ENCODE measurements around the gene TEX22.

TEX22 gene

DNA sequence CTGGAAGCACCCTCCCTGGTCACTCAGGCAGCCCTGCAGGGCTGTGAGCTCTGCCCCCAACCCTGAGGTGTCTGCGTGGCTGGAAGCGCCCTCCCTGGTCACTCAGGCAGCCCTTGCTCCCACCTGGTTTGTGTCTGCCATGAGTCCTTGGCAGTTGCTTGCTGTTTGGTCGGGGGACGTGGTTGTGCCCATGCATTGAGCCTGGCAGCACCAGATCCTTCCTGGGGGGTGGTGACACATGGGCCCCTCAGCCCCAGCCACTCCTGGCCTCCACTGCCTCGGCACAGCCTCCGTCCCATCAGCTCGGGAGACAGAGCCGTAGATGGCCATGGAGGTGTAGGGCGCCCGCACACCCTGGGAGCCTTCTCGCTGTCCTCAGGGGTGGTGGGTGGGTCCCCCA is 40.8 kb downstream of the TEX22 start:
- in situ Hi-C loops (cut with HindIII; ENCODE audit: low pct_unique_long_range_greater_than_20kb, low sequenced_read_pairs), result no loop called here
- no peak for DNase-seq (ENCODE audit: low read depth in 1 of 2, low spot score in 1 of 2)
- TF ChIP-seq JUND (IDR thresholded peaks at IDR 0.05; ENCODE audit: low read depth), result no peak

DNA sequence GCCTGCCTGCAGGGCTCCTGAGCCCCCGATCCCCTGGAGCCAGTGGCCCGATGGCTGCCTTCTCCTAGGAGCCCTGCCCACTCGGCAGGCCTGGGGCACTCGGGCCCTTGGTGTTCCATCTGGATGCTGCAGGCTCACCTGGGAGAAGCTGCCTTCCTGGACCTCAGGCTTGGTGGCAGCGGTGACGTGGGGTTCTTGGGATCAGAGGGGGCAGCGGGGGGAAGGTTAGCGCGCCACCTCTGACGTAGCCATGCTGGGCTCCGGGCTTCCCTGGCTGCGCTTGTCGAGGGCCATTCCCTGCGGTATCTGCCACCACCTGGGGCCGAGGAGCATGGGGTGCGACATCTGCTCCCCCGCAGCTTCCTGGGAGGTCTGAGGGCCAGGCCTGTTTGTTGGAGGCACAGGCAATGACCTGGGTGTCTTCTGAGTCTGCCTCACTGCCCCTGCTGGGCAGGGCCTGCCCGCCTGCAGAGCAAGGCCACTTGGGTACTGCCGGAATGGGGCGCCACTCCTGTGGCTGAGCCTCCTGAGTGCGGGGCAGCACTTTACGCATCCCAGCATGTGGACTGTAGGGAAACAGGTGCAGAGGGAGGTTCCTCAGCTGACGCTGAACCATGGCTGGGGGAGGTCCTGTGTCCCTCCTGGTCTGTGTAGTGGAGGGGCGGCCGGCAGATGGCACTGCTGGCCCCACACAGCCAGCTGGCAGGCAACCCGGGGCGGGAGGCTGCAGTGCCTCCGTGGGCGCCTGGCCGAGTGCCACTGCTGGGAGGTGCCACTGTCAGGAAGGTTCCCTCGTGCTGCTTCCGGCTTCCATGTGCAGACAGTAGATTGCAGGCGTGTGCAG is 41.6 kb downstream of the TEX22 start:
- peak; percentile 61 to 69 for DNase-seq (ENCODE audit: low read depth in 1 of 2, low spot score in 1 of 2)
- in situ Hi-C loops (cut with HindIII; ENCODE audit: low pct_unique_long_range_greater_than_20kb, low sequenced_read_pairs), result no loop called here
- no peak for TF ChIP-seq JUND (IDR thresholded peaks at IDR 0.05; ENCODE audit: low read depth)

DNA sequence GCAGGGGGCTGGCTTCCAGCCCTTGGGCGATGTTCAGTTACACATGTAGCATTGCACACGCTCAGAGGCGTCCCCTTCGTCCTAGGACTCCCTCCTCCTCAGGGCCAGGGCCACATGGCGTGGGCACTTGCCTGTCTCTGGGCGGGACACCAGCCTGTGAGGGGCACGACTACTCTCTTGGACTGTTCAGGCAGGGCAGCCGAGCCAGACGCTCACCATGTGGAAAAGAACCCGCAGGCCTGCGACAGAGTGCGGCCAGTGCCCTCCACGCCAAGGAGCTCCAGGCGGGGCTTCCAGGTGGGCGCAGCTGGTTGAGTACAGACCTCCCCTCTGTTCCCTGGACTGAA is 42.2 kb downstream of the TEX22 start:
- no peak for TF ChIP-seq JUND (IDR thresholded peaks at IDR 0.05; ENCODE audit: low read depth)
- in situ Hi-C loops (cut with HindIII; ENCODE audit: low pct_unique_long_range_greater_than_20kb, low sequenced_read_pairs), result no loop called here
- no peak for DNase-seq (ENCODE audit: low read depth in 1 of 2, low spot score in 1 of 2)

DNA sequence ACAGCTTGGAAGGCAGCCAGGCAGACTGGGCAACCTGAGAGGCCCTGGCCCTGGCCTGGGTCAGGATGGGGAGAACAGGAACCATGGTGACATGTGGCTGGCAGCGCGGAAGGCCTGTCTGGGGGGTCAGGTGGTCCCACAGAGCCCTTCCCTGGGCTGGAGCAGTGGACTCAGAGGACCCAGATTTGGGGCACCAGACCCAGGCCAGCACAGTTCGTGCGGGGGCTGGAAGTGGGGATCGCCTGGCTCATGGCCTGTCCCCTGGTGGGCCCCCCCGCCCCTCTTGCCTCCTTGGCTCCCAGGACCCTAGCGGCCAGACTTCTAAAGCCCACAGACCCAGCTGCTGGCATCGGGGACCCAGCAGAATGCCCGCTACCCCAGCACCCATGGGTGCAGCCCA is 42.7 kb downstream of the TEX22 start:
- in situ Hi-C loops (cut with HindIII; ENCODE audit: low pct_unique_long_range_greater_than_20kb, low sequenced_read_pairs), result no loop called here
- DNase-seq (ENCODE audit: low read depth in 1 of 2, low spot score in 1 of 2), result no peak
- TF ChIP-seq JUND (IDR thresholded peaks at IDR 0.05; ENCODE audit: low read depth), result no peak

DNA sequence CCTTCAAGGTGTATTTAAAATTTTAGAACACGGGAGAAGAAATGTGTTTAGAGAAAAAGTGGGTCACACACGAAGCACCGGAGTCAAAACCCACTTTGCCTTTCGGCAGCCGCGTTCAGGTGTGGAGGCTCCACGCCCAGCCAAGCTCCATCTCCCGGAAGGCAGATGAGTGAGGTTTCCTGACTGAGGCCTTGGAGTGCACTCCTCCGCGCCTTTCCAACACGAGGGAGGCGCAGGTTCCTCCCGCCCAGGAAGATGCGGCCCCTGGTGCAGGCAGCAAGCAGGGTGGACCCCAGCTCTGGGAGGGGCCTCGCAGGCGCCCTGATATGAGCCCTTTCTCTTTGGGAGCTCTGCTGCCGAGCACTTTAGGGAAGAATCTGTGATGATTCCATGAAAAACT is 43.8 kb downstream of the TEX22 start:
- in situ Hi-C loops (cut with HindIII; ENCODE audit: low pct_unique_long_range_greater_than_20kb, low sequenced_read_pairs), result no loop called here
- DNase-seq (ENCODE audit: low read depth in 1 of 2, low spot score in 1 of 2), result no peak
- TF ChIP-seq JUND (IDR thresholded peaks at IDR 0.05; ENCODE audit: low read depth), result no peak

DNA sequence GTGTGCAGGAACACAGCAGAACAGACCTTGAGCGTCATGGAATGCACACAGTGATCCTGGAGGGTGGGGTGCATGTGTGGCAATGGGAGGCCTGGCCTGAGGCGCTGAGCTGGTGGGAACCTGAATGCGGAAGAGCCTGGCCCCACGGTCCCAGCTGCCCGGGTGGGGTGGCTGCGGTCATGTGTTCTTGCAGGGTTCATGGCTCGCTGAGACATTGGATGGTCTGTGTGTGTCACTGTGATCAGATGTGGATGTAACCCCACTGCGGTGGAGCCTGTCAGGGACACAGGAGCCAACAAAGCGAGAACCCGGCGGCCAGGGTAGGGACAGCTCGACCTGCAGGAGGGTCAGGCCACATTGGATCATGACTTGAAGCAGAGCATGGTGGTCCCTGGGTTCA is 44.5 kb downstream of the TEX22 start:
- TF ChIP-seq JUND (IDR thresholded peaks at IDR 0.05; ENCODE audit: low read depth), result no peak
- in situ Hi-C loops (cut with HindIII; ENCODE audit: low pct_unique_long_range_greater_than_20kb, low sequenced_read_pairs), result no loop called here
- DNase-seq (ENCODE audit: low read depth in 1 of 2, low spot score in 1 of 2), result no peak

DNA sequence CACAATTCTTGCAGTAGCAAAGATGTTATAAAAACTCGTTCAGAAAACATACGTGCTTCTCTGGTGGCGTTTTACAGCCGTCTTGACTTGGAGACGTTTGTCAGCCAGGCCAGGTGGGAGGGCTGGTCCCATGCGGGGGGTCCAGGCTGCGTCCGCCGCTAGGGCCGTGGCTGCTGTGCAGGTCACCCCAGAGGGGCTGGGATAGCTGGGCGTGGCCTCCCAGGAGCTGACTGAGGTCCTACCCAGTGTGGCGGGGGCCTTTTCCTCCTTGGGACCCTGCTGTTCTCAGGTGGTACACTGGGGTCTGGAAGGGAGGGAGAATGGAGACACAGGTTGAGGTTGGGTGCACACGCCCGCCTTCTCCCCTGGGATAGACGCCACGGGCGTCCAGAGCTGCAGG is 46.5 kb downstream of the TEX22 start:
- in situ Hi-C loops (cut with HindIII; ENCODE audit: low pct_unique_long_range_greater_than_20kb, low sequenced_read_pairs), result no loop called here
- no peak for TF ChIP-seq JUND (IDR thresholded peaks at IDR 0.05; ENCODE audit: low read depth)
- DNase-seq (ENCODE audit: low read depth in 1 of 2, low spot score in 1 of 2), result no peak

DNA sequence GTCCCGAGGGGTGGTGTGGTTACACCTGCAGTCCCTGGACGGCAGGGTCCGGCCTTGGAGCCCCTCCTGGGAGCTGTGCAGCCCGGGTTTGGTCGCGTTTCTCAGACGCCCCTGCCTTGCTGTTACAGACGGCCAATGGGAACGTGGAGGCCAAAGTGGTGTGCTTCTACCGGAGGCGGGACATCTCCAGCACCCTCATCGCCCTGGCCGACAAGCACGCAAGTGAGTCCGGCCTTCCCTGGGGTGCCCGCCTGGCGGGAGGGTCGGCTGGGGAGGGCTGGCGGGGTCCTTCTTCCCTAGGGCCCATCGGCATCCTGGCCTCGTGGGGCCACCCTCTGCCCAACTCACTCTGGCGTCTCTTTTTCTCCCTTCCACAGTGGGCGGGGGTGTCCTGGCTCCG is 47.0 kb downstream of the TEX22 start:
- no peak for TF ChIP-seq JUND (IDR thresholded peaks at IDR 0.05; ENCODE audit: low read depth)
- in situ Hi-C loops (cut with HindIII; ENCODE audit: low pct_unique_long_range_greater_than_20kb, low sequenced_read_pairs), result no loop called here
- no peak for DNase-seq (ENCODE audit: low read depth in 1 of 2, low spot score in 1 of 2)

DNA sequence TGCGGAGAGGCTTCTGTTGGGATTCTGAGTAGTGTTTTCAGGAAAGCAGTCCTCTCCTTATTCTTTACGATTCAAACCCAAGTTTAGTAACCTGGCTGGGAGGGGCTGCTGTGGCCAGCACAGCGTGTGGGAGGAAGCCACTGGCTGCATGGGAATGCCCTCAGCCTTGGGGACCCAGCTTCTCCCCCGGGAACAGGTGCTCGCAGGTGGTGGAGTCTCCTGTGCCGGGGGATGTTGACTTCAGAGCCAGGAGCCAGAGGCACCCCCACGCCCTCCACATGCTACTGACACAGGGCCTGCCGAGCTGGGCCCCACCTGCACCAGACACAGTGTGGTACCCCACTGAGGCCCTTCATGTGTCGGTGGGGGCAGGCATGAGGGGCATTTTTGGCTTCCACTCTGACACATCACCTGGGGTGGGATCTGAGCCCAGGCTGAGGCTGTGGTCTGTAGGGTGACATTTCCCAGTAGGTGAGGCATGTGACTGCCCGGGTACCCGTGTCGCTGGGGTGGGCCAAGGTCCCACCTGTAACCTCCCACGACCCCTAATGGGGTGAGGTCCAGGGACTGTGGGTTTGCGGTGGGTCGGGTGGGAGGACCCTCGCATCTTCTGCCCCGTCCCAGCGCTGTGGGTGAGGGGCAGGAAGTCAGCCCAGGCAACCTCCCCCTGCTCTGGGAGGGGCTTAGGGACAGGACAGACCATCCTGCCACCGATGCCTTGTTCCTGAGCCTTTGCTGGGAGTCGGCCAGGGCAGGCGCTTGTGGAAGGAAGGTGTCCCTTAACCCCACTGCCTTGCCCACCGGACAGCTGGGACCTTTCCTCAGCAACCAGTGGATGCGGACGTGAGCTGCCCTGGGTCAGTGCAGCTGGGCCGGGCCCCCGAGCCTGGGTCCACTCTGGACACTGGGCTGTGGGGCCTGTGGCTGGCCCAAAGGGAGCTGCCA is 47.8 kb downstream of the TEX22 start:
- in situ Hi-C loops (cut with HindIII; ENCODE audit: low pct_unique_long_range_greater_than_20kb, low sequenced_read_pairs), result no loop called here
- no peak for DNase-seq (ENCODE audit: low read depth in 1 of 2, low spot score in 1 of 2)
- TF ChIP-seq JUND (IDR thresholded peaks at IDR 0.05; ENCODE audit: low read depth), result no peak

DNA sequence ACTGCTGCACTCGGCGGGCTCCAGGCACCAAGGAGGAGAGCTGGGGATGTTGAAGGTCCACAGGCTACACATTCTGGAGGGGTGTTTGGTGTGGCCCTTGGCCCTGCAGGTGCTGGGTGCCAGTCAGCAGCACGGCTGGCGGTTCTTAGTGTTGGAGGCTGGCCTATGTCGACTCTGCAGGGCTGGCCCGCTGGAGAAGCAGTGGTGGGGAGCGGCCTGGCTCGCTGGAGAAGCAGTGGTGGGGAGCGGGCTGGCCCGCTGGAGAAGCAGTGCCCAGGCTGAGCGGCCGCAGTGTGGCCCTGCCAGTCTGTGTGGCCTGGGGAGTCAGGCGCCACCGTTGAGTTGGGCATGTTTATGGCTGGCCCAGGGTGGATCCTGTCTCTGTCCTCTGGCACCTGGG is 48.6 kb downstream of the TEX22 start:
- no peak for DNase-seq (ENCODE audit: low read depth in 1 of 2, low spot score in 1 of 2)
- TF ChIP-seq JUND (IDR thresholded peaks at IDR 0.05; ENCODE audit: low read depth), result no peak
- in situ Hi-C loops (cut with HindIII; ENCODE audit: low pct_unique_long_range_greater_than_20kb, low sequenced_read_pairs), result no loop called here

DNA sequence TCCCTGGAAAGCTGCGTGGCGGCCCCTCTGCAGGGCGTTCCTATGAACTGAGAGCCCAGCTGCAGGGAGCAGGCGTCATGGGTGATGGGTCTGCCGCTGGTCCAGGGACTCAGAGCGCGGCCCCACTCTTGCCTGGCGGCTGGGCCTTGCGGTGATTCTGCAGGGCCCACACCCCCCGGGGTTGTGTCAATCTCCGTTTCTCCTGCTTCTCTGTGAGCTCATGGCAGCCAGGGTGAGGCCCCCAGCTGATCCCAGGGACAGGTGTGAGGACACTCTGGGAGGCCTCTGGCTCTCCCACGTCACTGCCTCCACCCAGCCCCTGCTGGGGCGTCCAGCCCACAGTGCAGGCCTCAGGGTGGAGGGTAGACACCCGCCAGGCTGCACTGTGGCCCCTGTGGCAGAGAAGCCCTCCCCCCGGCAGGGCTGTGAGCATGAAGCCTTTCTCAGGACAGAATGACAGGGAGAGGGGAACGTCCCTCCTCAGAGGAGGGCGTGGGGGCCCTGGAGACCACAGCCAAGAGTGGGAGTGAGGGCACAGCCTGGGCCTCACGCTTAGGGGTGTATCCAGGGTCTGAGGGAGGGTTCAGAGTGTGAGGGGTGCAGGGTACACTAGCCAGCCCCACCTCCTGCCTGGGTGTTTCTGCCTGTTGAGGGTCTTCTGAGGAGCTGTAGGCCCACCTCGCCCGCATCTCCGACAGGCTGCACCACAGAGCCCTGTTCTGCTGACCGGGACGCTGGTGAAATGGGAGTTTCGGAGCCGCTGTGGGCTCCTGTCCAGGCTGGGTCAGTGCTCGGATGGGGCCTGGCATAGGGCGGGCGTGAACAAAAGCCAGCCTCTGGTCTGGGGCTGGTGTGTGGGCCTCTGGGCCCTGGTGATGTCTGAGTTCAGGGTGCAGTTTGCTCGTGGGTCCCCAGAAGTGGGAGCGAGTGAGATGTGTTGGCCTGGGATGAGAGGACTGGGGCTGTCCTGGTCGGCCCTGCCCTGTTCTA is 49.6 kb downstream of the TEX22 start:
- in situ Hi-C loops (cut with HindIII; ENCODE audit: low pct_unique_long_range_greater_than_20kb, low sequenced_read_pairs), result no loop called here
- no peak for TF ChIP-seq JUND (IDR thresholded peaks at IDR 0.05; ENCODE audit: low read depth)

DNA sequence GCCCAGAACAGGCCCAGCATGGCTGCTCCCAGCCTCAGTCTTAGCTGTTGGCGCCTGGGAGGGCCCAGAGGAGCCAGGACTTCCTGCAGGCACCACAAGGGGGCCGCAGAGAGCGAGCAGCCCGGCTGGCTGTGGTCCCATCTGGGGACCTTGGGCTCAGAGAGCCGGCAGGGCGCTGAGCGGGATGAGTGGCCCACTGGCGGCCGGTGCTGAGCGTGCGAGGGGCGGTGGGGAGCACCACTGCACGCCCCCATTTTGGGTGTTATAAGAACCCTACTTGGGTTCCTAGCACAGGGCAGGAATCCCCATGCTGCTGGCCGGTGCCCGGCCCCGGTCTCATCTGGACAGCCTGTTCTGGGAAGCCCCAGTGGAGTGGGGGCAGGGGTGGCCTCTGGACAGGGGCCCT is 50.4 kb downstream of the TEX22 start:
- peak; percentile 83 to 98 for DNase-seq (ENCODE audit: low read depth in 1 of 2, low spot score in 1 of 2)
- no peak for TF ChIP-seq JUND (IDR thresholded peaks at IDR 0.05; ENCODE audit: low read depth)
- in situ Hi-C loops (cut with HindIII; ENCODE audit: low pct_unique_long_range_greater_than_20kb, low sequenced_read_pairs), result no loop called here

More for the DNA sequence above, 49.6 kb downstream of the TEX22 start:
- no peak for DNase-seq (ENCODE audit: low read depth in 1 of 2, low spot score in 1 of 2)
